GM12891 (cell line): ENCODE measurements around the gene CDCA7.

Source experiments
- PAX5 ChIP-seq: IDR thresholded peaks from 2 replicates; pipeline ENCODE4 v1.6.1; 2011; ENCODE audit warnings: low read length, moderate library complexity, mild to moderate bottlenecking; ENCODE audit not compliant: insufficient read depth, severe bottlenecking
- POLR2A ChIP-seq: IDR thresholded peaks from 2 replicates; pipeline ENCODE4 v1.6.1; 2011; ENCODE audit warnings: low read depth, low read length, control low read depth
- POLR2AphosphoS5 ChIP-seq: IDR thresholded peaks from 2 replicates; pipeline ENCODE4 v1.6.1; 2011; ENCODE audit warnings: low read depth, low read length, control low read depth
- POU2F2 ChIP-seq: IDR thresholded peaks from 2 replicates; pipeline ENCODE4 v1.6.1; 2011; ENCODE audit warnings: low read depth, mild to moderate bottlenecking, control low read depth, low read length, moderate library complexity
- SPI1 ChIP-seq: IDR thresholded peaks from 2 replicates; pipeline ENCODE4 v1.6.1; 2011; ENCODE audit warnings: low read depth, low read length, control low read depth
- TAF1 ChIP-seq: IDR thresholded peaks from 2 replicates; pipeline ENCODE4 v1.6.1; 2011; ENCODE audit warnings: low read depth, low read length, control low read depth

DNA sequence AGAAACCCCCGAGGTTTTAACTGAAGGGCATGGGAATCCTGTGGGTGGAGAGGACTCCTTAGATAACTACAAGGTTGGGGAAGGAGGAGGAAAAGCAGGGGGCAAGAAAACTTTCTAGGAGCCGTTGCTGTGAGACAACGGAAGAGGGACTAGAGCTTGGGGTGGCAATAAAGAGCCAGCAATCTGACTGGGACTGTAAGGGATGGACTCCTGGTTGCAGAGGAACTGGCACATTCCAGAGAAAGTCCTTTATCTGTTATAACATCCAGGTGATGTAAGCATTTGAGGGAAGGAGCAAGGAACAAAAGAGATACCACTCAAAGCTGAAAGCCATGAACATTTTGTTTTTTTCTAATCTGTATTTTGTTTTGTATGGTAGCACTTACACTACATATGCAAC lies 16.4 kb downstream of the CDCA7 start:
- TF ChIP-seq POLR2AphosphoS5 (no peak), POLR2A (no peak), SPI1 (no peak), TAF1 (no peak), PAX5 (no peak), POU2F2 (no peak)
